VCaP (cell line): Measurements from ENCODE around the gene GAB3.
"Not testable (repeated sequence)": the region's sequence is repeated elsewhere in the genome, so short reads cannot be mapped to it uniquely, and the experiment has no call there.

Experiments used
- H3K27ac ChIP-seq: fragments of 450-650 bp; 2 replicates; pipeline ENCODE4 v1.5.1; 2017
- TF ChIP-seq, protein P1 (sequence below): fragments of 450-650 bp; conservative IDR thresholded peaks from 2 replicates; pipeline ENCODE4 v1.5.1; 2017; ENCODE audit warnings: mild to moderate bottlenecking, moderate library complexity

GAB3 gene

GRCh38 chrX:154654372-154654771, 96.5 kb downstream of the GAB3 start:
- no peak overlapping the region for H3K27ac ChIP-seq
- TF ChIP-seq, protein P1, sequence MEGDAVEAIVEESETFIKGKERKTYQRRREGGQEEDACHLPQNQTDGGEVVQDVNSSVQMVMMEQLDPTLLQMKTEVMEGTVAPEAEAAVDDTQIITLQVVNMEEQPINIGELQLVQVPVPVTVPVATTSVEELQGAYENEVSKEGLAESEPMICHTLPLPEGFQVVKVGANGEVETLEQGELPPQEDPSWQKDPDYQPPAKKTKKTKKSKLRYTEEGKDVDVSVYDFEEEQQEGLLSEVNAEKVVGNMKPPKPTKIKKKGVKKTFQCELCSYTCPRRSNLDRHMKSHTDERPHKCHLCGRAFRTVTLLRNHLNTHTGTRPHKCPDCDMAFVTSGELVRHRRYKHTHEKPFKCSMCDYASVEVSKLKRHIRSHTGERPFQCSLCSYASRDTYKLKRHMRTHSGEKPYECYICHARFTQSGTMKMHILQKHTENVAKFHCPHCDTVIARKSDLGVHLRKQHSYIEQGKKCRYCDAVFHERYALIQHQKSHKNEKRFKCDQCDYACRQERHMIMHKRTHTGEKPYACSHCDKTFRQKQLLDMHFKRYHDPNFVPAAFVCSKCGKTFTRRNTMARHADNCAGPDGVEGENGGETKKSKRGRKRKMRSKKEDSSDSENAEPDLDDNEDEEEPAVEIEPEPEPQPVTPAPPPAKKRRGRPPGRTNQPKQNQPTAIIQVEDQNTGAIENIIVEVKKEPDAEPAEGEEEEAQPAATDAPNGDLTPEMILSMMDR: no peak

DNA sequence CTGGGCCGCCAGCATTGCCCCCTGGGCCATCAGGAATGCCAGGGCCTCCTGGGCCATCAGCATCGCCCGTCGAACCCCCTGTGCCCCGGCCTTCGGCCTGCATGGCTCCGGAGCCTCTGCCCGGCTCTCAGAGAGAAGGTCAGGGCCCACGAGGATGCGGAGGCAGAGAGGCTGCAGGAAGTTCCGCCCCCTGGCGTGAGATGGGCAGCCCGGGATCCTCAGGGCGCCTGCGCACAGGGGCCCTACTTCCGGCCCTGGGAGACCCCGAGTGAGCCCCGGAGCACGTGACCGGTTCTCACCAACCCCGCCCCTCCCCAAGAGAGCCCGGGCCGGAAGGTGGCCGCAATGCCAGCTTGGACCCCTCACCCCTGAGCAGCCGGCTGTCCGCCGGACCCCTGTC, 97.5 kb downstream of the GAB3 start, which contains the start of gene CTAG2:
Gene CTAG2 (minus strand): TSS at position 167 of the 400 bp plus-strand sequence. CDS start 64 bp downstream, at position 103.
- not testable (repeated sequence) for H3K27ac ChIP-seq

DNA sequence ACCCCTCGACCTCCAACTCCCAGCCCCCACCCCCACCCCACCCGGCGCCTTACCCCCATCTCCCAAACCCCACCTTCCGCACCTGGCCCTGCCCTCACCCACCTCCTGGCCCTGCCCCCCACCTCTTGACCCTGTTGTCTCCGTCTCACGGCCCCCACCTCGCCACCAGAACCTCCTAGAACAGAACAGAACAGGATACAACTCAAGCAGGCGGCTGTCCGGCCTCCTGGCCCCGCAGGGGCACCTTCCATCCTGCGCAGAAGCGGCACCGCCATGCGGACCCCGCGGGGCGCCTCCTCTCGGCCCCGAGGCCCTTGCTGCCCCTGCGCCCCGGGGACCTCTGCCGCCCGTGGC, 97.9 kb downstream of the GAB3 start:
- no peak overlapping the region for H3K27ac ChIP-seq
- TF ChIP-seq, protein P1: no peak

GRCh38 chrX:154652311-154653047, 98.4 kb downstream of the GAB3 start:
- H3K27ac ChIP-seq: no peak overlapping the region
- TF ChIP-seq, protein P1: no peak

GRCh38 chrX:154650221-154650510, 100.7 kb downstream of the GAB3 start:
- no peak overlapping the region for H3K27ac ChIP-seq
- TF ChIP-seq, protein P1: no peak

DNA sequence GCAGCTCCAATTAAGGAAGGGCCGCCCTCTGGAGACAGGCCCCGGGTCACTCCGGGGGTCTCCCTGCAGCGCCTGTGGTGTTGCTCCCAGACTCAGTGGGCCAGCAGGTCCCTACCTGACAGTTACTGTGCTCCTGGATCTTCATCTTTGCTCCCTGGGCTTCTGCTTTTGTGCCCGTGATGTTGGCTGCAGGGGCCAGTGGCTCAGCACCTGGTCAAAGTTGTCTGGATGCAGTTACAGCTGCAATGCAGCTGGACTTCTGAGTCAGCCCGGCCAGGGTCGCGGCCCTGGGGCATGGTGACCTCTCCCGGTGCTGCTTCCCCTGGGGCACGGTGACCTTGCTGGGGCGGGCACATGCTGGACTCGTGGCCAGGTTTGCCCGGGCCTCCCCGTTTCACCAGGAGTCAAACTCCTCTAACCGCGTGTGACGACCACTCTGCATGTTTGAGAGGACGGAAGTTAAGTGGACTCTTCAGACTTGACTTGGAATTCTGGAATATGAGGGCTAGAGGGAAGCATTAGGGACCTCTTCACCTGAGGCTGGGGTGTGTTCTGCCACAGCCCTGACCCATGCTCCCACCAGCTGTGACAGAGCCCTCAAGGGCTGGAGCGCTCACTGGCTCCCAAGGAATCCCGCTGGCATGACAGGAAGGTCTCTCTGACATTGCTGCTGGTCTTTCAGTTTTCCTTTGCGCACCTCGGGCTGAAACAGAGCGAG, 101.2 kb downstream of the GAB3 start:
- TF ChIP-seq, protein P1: no peak
- no peak overlapping the region for H3K27ac ChIP-seq

DNA sequence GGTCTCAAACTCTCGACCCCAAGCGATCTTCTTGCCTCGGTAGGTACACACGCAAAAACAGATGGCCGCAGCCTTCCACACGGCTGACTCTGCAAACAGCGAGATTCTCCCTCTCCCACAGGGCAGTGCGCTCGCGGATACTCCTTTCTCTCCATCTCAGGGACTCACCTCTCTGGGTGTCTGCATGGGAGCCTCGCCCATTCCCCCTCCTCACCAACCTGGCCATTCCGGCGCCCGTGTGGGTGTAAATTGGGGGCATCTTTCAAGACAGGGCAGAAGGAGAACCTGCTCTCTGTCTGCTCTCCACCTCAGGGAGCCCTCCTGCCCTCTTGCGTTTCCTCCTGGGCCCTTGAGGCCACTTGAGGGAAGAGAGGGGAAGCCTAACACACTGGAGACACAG, 101.9 kb downstream of the GAB3 start:
- TF ChIP-seq, protein P1: no peak
- H3K27ac ChIP-seq: no peak overlapping the region

GRCh38 chrX:154645745-154646378, 105.0 kb downstream of the GAB3 start:
- not testable (repeated sequence) for H3K27ac ChIP-seq

DNA sequence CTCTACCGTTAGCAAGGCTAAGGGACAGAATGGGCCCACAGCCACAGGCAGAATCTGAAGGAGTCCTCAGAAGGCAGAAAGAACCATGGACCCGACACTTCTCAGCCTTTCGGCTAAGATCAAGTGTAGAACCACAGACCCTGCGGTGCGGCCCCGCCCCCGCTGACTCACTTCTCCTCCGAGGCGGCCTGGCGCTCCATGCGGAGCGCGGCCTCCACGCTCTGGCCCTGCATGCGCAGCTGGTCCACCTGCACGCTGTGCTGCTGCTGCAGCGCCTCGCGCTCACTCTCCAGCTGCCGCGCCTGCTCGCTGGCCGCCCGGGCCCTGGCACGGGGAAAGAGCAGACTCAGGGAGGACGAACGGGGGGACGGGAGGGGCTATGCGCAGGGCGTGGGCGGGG, 107.2 kb downstream of the GAB3 start:
- H3K27ac ChIP-seq: not testable (repeated sequence)

DNA sequence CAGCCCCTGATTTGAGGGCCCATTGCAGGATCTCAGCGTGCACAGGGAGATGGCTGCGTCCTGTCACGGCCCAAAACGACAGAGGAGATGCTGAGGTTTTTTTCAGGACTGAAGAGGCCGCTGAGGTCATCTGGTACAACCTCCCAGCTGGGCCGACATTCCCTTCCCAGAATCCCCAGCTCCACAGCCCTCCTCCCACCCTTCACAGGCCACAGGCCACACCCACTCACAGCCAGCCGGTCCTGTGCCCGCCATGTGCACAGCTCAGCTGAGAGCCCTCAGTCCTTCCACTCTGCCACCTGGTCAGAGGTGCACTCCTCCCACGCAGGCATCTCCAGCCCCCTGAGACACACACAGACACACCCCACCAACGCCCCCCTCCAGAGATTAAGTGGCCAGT, 109.1 kb downstream of the GAB3 start:
- not testable (repeated sequence) for H3K27ac ChIP-seq

DNA sequence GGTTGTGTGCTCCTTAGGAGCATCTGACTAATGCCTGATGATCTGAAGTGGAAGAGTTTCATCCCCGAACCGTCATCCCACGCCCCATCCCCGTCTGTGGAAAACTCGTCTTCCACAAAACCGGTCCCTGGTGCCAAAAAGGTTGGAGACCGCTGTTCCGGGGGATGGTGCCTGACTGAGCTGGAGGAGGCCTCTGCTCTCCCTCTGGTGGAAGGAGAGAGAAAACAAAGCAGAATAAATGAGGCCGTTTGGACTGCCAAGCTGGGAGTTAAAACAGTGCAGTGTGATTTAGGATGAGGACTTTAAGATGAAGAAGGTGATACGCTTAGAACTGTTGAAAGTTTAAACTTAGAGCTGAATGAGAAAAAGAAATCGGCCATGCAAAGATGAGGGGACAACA, 117.2 kb downstream of the GAB3 start:
- not testable (repeated sequence) for H3K27ac ChIP-seq

DNA sequence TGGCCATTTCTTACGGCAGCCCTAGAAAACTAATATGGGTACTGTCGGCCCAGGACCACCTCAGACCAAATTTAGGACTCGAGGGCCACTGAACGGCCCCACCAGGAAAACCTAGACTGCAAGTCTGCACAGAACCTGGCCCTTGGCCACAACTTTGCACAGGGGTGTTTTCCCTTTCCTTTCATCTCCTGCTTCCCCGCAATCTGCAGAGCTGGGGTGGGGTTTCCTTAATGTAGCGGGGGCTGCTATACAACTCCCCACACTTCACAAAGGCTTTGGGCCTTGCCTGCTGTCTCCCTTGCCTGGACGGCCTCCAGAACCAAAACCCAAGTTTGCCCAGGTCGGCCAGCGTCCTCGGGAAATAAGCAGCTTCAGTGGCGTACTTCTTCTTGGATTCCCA, 119.9 kb downstream of the GAB3 start:
- not testable (repeated sequence) for H3K27ac ChIP-seq

- H3K27ac ChIP-seq: not testable (repeated sequence)
Measured at GRCh38 chrX:154628960-154629359, 121.9 kb downstream of the GAB3 start.
